ENCODE measurements around the gene GAREM2. TPM values are rescaled to one million over a fixed set of nuclear protein-coding genes. Genes with fewer than 3 reads are reported as not detected.

GAREM2 gene
- total RNA-seq, 4 donors from 2014 or later = 0.35 to 0.94 (median 0.85) TPM; not detected in 1

DNA sequence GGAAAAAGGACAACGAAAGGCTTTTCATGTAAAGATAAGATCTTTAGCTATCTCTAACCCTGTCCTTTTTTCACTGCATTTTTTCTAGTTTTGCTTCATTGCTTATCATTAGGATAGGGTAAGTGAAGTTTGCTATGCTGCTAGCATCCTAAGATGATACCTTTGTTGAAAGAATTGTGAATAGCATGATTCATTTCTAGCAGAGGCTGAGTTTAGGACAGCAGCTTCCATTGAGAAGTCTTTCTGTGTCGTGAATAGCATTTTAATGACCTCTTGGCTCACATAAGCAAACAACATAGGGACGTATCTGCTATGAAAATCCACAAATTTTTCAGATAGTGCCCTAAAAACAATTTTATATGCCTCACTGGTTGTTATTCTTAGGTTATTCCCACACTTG is 36.4 kb upstream of the GAREM2 start:
- TF ChIP-seq, protein P1, sequence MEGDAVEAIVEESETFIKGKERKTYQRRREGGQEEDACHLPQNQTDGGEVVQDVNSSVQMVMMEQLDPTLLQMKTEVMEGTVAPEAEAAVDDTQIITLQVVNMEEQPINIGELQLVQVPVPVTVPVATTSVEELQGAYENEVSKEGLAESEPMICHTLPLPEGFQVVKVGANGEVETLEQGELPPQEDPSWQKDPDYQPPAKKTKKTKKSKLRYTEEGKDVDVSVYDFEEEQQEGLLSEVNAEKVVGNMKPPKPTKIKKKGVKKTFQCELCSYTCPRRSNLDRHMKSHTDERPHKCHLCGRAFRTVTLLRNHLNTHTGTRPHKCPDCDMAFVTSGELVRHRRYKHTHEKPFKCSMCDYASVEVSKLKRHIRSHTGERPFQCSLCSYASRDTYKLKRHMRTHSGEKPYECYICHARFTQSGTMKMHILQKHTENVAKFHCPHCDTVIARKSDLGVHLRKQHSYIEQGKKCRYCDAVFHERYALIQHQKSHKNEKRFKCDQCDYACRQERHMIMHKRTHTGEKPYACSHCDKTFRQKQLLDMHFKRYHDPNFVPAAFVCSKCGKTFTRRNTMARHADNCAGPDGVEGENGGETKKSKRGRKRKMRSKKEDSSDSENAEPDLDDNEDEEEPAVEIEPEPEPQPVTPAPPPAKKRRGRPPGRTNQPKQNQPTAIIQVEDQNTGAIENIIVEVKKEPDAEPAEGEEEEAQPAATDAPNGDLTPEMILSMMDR (IDR thresholded peaks at IDR 0.05) = no peak
- TF ChIP-seq POLR2A (IDR thresholded peaks at IDR 0.05) = no peak
- Histone ChIP-seq H3K27ac (no peak overlapping the region), H3K4me1 (no peaks in the 10 kb centered on the region), H3K36me3 (peaks cover 0 to 4% (median 0%) of the 10 kb centered on the region in 3 donors), H3K9me3 (no peaks in the 10 kb centered on the region), H3K27me3 (no peaks in the 10 kb centered on the region), H3K4me3 (no peak overlapping the region)
- no peak for DNase-seq

- no peak for DNase-seq
- peaks cover 0 to 5% (median 0%) of the 10 kb centered on the region in 4 donors for H3K4me1 ChIP-seq
- H3K4me3 ChIP-seq = no peak overlapping the region
- H3K27me3 ChIP-seq = no peaks in the 10 kb centered on the region
- TF ChIP-seq, protein P1 (IDR thresholded peaks at IDR 0.05) = no peak
- no peak for TF ChIP-seq POLR2A (IDR thresholded peaks at IDR 0.05)
- H3K9me3 ChIP-seq = no peaks in the 10 kb centered on the region
- H3K36me3 ChIP-seq = peaks cover 0 to 4% (median 0%) of the 10 kb centered on the region in 3 donors
- H3K27ac ChIP-seq = no peak overlapping the region
Measured at GRCh38 chr2:26139269-26140183, 33.4 kb upstream of the GAREM2 start.

DNA sequence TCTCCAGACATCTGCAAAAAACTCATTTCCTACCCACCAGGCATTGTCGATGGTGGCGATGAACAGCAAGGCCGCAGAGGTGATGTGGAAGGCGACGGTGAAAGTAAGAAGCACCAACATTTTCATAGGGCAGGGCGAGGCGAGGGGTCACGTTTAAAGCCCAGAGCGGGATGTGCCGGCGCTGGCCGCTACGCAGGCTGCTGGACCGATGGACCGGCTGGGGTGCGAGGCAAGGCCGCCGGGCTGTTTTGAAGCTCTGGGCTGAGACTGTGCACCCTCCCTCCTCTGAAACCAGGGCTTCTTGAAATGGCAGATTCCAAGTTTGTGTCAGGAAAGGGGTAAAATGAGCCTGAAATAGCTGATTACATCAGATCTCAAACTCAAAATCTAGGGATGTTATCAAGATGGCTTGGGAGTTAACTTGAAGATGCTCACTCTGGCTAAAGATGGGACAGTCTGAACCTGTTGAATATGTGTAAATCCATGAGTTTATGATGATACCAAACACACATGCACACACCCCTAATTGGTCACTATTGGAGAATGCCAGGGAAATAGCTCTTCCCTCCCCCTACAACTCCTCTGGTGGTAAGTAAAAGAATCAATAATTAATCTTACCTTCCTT is 31.6 kb upstream of the GAREM2 start:
- no peak for DNase-seq

DNA sequence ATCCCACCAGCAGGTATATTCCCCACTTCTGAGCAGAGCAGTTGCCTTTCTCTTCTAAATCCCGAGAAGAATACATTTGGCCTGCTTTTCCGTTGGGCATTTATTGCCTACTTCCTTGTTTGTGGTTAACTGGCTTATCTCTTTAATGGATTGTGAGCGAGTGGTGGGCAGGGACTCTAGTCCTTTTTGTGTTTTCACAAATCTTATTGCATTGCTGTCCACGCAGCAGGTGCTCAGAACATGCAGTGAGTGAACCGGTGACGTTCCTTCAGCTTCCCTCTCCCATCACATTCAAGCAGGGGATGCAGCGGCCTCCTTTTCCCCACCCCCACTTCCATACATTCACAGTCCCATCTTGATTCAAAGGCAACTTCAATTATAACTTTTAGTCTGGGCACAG is 28.9 kb upstream of the GAREM2 start:
- no peak for DNase-seq

More for the DNA sequence above, 31.6 kb upstream of the GAREM2 start:
- Histone ChIP-seq H3K4me3 (no peak overlapping the region), H3K4me1 (peaks cover 0 to 5% (median 0%) of the 10 kb centered on the region in 4 donors), H3K36me3 (peaks cover 0 to 4% (median 0%) of the 10 kb centered on the region in 3 donors), H3K27ac (no peak overlapping the region), H3K9me3 (no peaks in the 10 kb centered on the region), H3K27me3 (no peaks in the 10 kb centered on the region)
- TF ChIP-seq, protein P1 (IDR thresholded peaks at IDR 0.05) = no peak
- no peak for TF ChIP-seq POLR2A (IDR thresholded peaks at IDR 0.05)

DNA sequence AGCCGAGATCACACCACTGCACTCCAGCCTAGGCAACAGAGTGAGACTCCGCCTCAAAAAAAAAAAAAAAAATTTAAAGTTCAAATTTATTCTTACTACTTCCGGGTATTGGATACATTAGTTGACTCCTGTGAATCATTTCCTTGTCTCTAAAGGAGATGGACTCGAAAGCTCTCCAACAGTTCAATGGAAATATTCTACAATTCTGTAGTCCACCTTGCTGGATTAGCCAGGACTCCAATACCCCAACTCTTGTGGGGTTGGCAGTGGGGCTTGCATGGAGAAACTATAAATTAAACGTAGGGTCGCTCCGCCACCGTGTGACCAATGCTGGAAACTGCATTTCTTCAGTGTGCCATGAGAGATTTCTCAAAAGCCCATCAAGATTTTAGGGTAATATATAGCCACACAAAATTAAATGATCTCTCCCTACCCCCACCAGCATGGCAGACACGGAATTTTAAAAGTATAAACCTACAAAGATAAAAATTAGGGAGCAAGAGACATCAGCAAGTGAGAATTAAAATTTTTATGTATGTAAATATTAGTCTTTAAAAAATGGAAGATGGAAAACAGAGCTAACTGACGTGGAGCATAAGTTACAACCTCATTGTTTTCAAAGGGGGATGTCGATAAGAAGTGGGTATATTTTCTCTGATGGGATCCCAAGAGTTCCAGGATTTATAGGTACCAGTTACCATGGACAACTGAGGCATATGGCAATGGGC is 27.8 kb upstream of the GAREM2 start:
- TF ChIP-seq POLR2A (IDR thresholded peaks at IDR 0.05) = peak in 1 of 2 donors; percentile 21
- TF ChIP-seq, protein P1 (IDR thresholded peaks at IDR 0.05) = peak; percentile 31 to 90 (median 70)
- Histone ChIP-seq H3K27ac (peak overlapping the region in 1 of 4 donors; percentile 19), H3K4me3 (peak overlapping the region in 1 of 4 donors; percentile 30), H3K27me3 (no peaks in the 10 kb centered on the region), H3K4me1 (peaks cover 0 to 5% (median 0%) of the 10 kb centered on the region in 4 donors), H3K9me3 (no peaks in the 10 kb centered on the region), H3K36me3 (no peaks in the 10 kb centered on the region)
- DNase-seq = peak; percentile 48 to 78 (median 66)

More for the DNA sequence above, 28.9 kb upstream of the GAREM2 start:
- TF ChIP-seq POLR2A (IDR thresholded peaks at IDR 0.05) = no peak
- TF ChIP-seq, protein P1 (IDR thresholded peaks at IDR 0.05) = no peak
- peak overlapping the region in 2 of 4 donors; percentile 19 to 42 for H3K27ac ChIP-seq
- H3K36me3 ChIP-seq = no peaks in the 10 kb centered on the region
- H3K9me3 ChIP-seq = no peaks in the 10 kb centered on the region
- H3K4me1 ChIP-seq = peaks cover 0 to 5% (median 0%) of the 10 kb centered on the region in 4 donors
- H3K4me3 ChIP-seq = no peak overlapping the region
- no peaks in the 10 kb centered on the region for H3K27me3 ChIP-seq
